ENCODE results near the gene SFRP5. TPM values are rescaled to one million over a fixed set of nuclear protein-coding genes. Genes with fewer than 3 reads are reported as not detected.
A peak's percentile ranks its signal among the peaks of the same experiment; 100 is the strongest.

The SFRP5 gene
- total and polyA plus RNA-seq, 2 of the 13 experiments (the other 11 are each of a cell fraction or from before 2014, with no cell fraction given) = 0.32 to 1.7 TPM

- Histone ChIP-seq H3K4me1 (ENCODE audit: insufficient read depth, low read length) (peaks cover 62% of the 10 kb centered on the region), H3K9me3 (ENCODE audit: low read length) (no peaks in the 10 kb centered on the region), H3K4me2 (ENCODE audit: low read depth, low read length) (0 out of 2 replicates have a peak overlapping the region, but pooled peaks have one; percentile 10), H2AFZ (ENCODE audit: low read length) (no peak overlapping the region), H3K27me3 (ENCODE audit: control insufficient read depth in 1 of 2, insufficient read depth in 2 of 2, low read length in 2 of 2) (peaks cover 2 to 13% of the 10 kb centered on the region in 2 experiments; a peak in 4 of 5 replicates), H3K27ac (ENCODE audit: extremely low read length, insufficient read depth, low read length) (no peak overlapping the region), H4K20me1 (ENCODE audit: insufficient read depth, low read length) (no peaks in the 10 kb centered on the region), H3K79me2 (ENCODE audit: insufficient read depth, low read length) (no peaks in the 10 kb centered on the region), H3K36me3 (replicated peaks in 1 of 2; ENCODE audit: control insufficient read depth in 1 of 2, insufficient read depth in 2 of 2, low read length in 2 of 2) (no peaks in the 10 kb centered on the region), H3K9ac (ENCODE audit: insufficient read depth, low read depth, low read length) (no peak overlapping the region), H3K4me3 (replicated peaks in 1 of 3; ENCODE audit: insufficient read depth in 1 of 3, low read depth in 2 of 3, low read length in 3 of 3) (no peak overlapping the region)
- TF ChIP-seq PCBP1 (IDR thresholded peaks at IDR 0.05; ENCODE audit: borderline replicate concordance, low read depth, low read length) = no peak
- TF ChIP-seq ESRRA (CRISPR knock-in tag; IDR thresholded peaks at IDR 0.05; ENCODE audit: low read depth) = 0 out of 2 replicates have a peak, but pooled peaks have one; percentile 35
- TF ChIP-seq PBX2 (CRISPR knock-in tag; IDR thresholded peaks at IDR 0.05) = peak; percentile 30; the same call in 1 of the 2 replicates
- no peak for TF ChIP-seq ISL2 (CRISPR knock-in tag; IDR thresholded peaks at IDR 0.05)
- TF ChIP-seq ZNF629 (CRISPR knock-in tag; conservative IDR thresholded peaks at IDR 0.05) = peak; percentile 85
- TF ChIP-seq CREB3 (CRISPR knock-in tag; IDR thresholded peaks at IDR 0.05) = no peak
- no peak for TF ChIP-seq MXI1 (IDR thresholded peaks at IDR 0.05; ENCODE audit: borderline replicate concordance, low read depth, low read length)
- TF ChIP-seq ZNF720 (CRISPR knock-in tag; IDR thresholded peaks at IDR 0.05) = no peak
- BruUV-seq (replicated peaks) = no TSS peak
- ChIA-PET CTCF (ENCODE audit: low intra/inter-chr PET ratio, low total read pairs) (no interaction called here), POLR2A (no interaction called here)
- 2% methylated on average over 4 of the region's 4 CpGs for WGBS (ENCODE audit: low lambda C conversion rate)
- DNase-seq (ENCODE audit: low spot score) (no peak), FAIRE-seq (no peak), ATAC-seq (peak; percentile 9; the same call in 1 of the 3 replicates)
- in situ Hi-C loops (cut with HindIII; ENCODE audit: extremely low pct_ligation_motif_present, low pct_unique_long_range_greater_than_20kb) = no loop called here
- intact Hi-C loops (cut with micrococcal nuclease; ENCODE audit: unreplicated experiment) = loop anchor here (1.0 kb wide), 1 partner anchor 15 kb away; no protein-coding TSS in a partner anchor
Measured at GRCh38 chr10:97777143-97777542, 5.3 kb upstream of the SFRP5 start.
